ENCODE data around the gene LOXHD1. TPM values are rescaled to one million over a fixed set of nuclear protein-coding genes. Genes with fewer than 3 reads are reported as not detected.

LOXHD1 gene
- total RNA-seq, 3 donors from 2014 or later (not counting 1 experiment from before 2014, with no cell fraction given): 0.11 to 0.48 (median 0.14) TPM

DNA sequence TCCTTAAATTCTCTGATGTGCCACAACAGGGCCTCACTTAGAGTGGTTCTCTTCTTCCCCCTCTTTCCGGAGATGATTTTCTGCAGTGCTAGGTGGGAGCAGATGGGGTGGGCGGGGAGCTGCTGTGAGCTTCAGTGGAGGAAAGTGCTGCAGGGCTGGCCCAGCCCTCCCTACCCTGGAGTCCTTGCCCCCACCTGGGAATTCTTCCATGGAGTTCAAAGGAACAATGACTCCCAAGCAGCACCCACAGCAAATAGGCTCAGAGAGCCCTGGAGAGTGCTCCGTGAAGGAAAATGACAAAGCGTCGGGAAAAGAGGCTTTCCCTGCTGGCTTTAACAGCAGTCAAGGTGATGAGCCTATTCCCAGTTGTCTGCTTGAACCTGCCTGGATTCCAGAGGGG is 28.8 kb downstream of the LOXHD1 start:
- no peak overlapping the region for H3K27ac ChIP-seq (ENCODE audit: low read length)
- H3K4me3 ChIP-seq (ENCODE audit: low read length): no peak overlapping the region
- no peak for DNase-seq
- no peak overlapping the region for H3K27ac Mint-ChIP-seq
- H3K9me3 Mint-ChIP-seq: no peaks in the 10 kb centered on the region
- H3K4me1 ChIP-seq (ENCODE audit: control insufficient read depth, insufficient read depth, low read length): peaks cover 21% of the 10 kb centered on the region
- H3K9me3 ChIP-seq (ENCODE audit: control insufficient read depth, insufficient read depth, low read length): no peaks in the 10 kb centered on the region
- TF ChIP-seq, protein P1, sequence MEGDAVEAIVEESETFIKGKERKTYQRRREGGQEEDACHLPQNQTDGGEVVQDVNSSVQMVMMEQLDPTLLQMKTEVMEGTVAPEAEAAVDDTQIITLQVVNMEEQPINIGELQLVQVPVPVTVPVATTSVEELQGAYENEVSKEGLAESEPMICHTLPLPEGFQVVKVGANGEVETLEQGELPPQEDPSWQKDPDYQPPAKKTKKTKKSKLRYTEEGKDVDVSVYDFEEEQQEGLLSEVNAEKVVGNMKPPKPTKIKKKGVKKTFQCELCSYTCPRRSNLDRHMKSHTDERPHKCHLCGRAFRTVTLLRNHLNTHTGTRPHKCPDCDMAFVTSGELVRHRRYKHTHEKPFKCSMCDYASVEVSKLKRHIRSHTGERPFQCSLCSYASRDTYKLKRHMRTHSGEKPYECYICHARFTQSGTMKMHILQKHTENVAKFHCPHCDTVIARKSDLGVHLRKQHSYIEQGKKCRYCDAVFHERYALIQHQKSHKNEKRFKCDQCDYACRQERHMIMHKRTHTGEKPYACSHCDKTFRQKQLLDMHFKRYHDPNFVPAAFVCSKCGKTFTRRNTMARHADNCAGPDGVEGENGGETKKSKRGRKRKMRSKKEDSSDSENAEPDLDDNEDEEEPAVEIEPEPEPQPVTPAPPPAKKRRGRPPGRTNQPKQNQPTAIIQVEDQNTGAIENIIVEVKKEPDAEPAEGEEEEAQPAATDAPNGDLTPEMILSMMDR (IDR thresholded peaks at IDR 0.05): no peak
- intact Hi-C loops (cut with micrococcal nuclease): no loop called here
- H3K4me3 Mint-ChIP-seq: no peak overlapping the region
- no peaks in the 10 kb centered on the region for H3K36me3 Mint-ChIP-seq
- ATAC-seq: no peak
- peaks cover 25 to 36% of the 10 kb centered on the region in 2 donors for H3K4me1 Mint-ChIP-seq
- no peaks in the 10 kb centered on the region for H3K27me3 ChIP-seq (ENCODE audit: control insufficient read depth, insufficient read depth, low read length)
- 91% methylated on average over 4 of the region's 5 CpGs for WGBS (ENCODE audit: insufficient coverage)
- H3K27me3 Mint-ChIP-seq (ENCODE audit: low read depth in 2 of 2): peaks cover 4 to 11% of the 10 kb centered on the region in 2 donors
- H3K36me3 ChIP-seq (ENCODE audit: control insufficient read depth, insufficient read depth, low read length): no peaks in the 10 kb centered on the region

DNA sequence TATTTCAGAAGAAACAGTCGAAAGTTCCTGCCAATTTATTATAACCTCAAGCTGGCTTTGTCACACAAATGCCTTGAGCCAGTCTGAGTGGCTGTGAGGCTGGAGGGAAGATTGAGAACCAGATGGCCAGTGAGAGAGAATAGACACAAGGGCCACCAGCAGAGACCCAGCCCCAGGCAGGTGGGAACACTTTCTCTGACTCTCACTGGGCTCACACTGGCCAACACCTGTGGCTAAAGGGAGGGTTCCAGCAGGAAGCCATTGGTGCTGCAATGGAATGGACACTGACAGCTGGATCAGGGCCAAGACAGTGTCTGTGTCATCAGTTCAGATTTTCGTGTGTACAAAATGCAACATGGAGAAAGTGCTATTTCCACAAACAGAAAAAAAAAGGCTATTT is 29.9 kb downstream of the LOXHD1 start:
- intact Hi-C loops (cut with micrococcal nuclease): no loop called here
- no peak overlapping the region for H3K27ac Mint-ChIP-seq
- whole genome bisulfite sequencing (ENCODE audit: insufficient coverage): 90% methylated on average over 2 of the region's 2 CpGs
- no peak overlapping the region for H3K4me3 Mint-ChIP-seq
- ATAC-seq (no peak), DNase-seq (no peak)
- H3K9me3 Mint-ChIP-seq: no peaks in the 10 kb centered on the region
- no peaks in the 10 kb centered on the region for H3K9me3 ChIP-seq (ENCODE audit: control insufficient read depth, insufficient read depth, low read length)
- H3K4me1 Mint-ChIP-seq: peaks cover 28 to 44% of the 10 kb centered on the region in 2 donors
- H3K27me3 Mint-ChIP-seq (ENCODE audit: low read depth in 2 of 2): peaks cover 0 to 11% of the 10 kb centered on the region in 2 donors
- no peak overlapping the region for H3K27ac ChIP-seq (ENCODE audit: low read length)
- H3K27me3 ChIP-seq (ENCODE audit: control insufficient read depth, insufficient read depth, low read length): no peaks in the 10 kb centered on the region
- TF ChIP-seq, protein P1 (IDR thresholded peaks at IDR 0.05): no peak
- H3K36me3 Mint-ChIP-seq: no peaks in the 10 kb centered on the region
- H3K36me3 ChIP-seq (ENCODE audit: control insufficient read depth, insufficient read depth, low read length): no peaks in the 10 kb centered on the region
- H3K4me3 ChIP-seq (ENCODE audit: low read length): no peak overlapping the region
- H3K4me1 ChIP-seq (ENCODE audit: control insufficient read depth, insufficient read depth, low read length): peaks cover 22% of the 10 kb centered on the region

DNA sequence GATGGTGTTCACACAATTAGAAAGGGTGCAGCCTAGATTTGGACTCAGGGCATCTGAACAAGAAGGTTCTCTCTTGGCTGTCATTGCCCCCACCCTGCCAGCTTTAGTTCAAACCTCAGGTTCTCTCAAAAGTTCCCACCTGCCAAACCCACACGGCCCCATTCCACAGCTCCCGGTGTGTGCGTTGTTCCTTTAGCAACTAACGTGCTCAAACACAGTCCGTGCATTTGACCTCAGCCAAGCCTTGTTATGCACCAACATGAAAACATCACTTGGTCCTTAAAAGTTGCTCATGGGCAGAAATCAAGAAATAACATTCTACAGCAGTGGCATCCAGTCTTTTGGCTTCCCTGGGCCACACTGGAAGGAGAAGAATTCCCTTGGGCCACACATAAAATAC is 32.0 kb downstream of the LOXHD1 start:
- H3K4me1 Mint-ChIP-seq: peaks cover 18 to 38% of the 10 kb centered on the region in 2 donors
- Histone ChIP-seq H3K4me3 (ENCODE audit: low read length) (no peak overlapping the region), H3K27ac (ENCODE audit: low read length) (no peak overlapping the region), H3K9me3 (ENCODE audit: control insufficient read depth, insufficient read depth, low read length) (no peaks in the 10 kb centered on the region), H3K27me3 (ENCODE audit: control insufficient read depth, insufficient read depth, low read length) (no peaks in the 10 kb centered on the region), H3K36me3 (ENCODE audit: control insufficient read depth, insufficient read depth, low read length) (no peaks in the 10 kb centered on the region), H3K4me1 (ENCODE audit: control insufficient read depth, insufficient read depth, low read length) (peaks cover 19% of the 10 kb centered on the region)
- intact Hi-C loops (cut with micrococcal nuclease): no loop called here
- 97% methylated on average over 5 of the region's 5 CpGs for WGBS (ENCODE audit: insufficient coverage)
- no peaks in the 10 kb centered on the region for H3K36me3 Mint-ChIP-seq
- TF ChIP-seq, protein P1 (IDR thresholded peaks at IDR 0.05): no peak
- peaks cover 0 to 7% of the 10 kb centered on the region in 2 donors for H3K27me3 Mint-ChIP-seq (ENCODE audit: low read depth in 2 of 2)
- H3K9me3 Mint-ChIP-seq: no peaks in the 10 kb centered on the region
- H3K4me3 Mint-ChIP-seq: no peak overlapping the region
- ATAC-seq (no peak), DNase-seq (no peak)
- H3K27ac Mint-ChIP-seq: peak overlapping the region in 1 of 2 donors; percentile 44

DNA sequence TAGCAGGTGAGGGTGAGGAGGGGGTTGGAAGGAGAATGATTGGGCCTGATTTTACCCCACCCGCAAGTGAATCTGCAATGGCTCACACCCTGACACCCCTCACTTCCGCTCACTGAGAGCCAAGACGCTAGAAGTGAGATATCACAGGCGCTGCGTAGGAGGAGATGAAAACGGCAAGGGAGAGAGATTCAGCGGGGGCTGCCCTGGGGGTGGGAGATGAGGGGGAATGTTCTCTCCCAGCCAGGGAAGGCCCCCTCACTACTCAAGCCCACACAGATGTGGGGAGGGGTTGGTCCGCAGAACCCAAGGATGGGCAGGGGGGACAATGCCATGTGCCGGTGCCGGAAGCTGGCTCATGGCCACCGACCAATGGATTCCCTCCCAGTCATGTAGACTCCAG is 32.9 kb downstream of the LOXHD1 start:
- Histone ChIP-seq H3K4me3 (ENCODE audit: low read length) (no peak overlapping the region), H3K4me1 (ENCODE audit: control insufficient read depth, insufficient read depth, low read length) (peaks cover 15% of the 10 kb centered on the region), H3K27me3 (ENCODE audit: control insufficient read depth, insufficient read depth, low read length) (no peaks in the 10 kb centered on the region), H3K27ac (ENCODE audit: low read length) (no peak overlapping the region), H3K36me3 (ENCODE audit: control insufficient read depth, insufficient read depth, low read length) (no peaks in the 10 kb centered on the region), H3K9me3 (ENCODE audit: control insufficient read depth, insufficient read depth, low read length) (no peaks in the 10 kb centered on the region)
- H3K27me3 Mint-ChIP-seq (ENCODE audit: low read depth in 2 of 2): peaks cover 0 to 7% of the 10 kb centered on the region in 2 donors
- H3K4me3 Mint-ChIP-seq: peak overlapping the region; percentile 25
- peak; percentile 45 to 69 (median 60) for ATAC-seq
- H3K27ac Mint-ChIP-seq: peak overlapping the region in 1 of 2 donors; percentile 44
- WGBS (ENCODE audit: insufficient coverage): 84% methylated on average over 7 of the region's 11 CpGs
- H3K4me1 Mint-ChIP-seq: peaks cover 12 to 33% of the 10 kb centered on the region in 2 donors
- intact Hi-C loops (cut with micrococcal nuclease): no loop called here
- DNase-seq: peak in 1 of 2 donors; percentile 36
- no peaks in the 10 kb centered on the region for H3K36me3 Mint-ChIP-seq
- TF ChIP-seq, protein P1 (IDR thresholded peaks at IDR 0.05): no peak
- no peaks in the 10 kb centered on the region for H3K9me3 Mint-ChIP-seq
